ENCODE data around the gene RAB43. TPM values are rescaled to one million over a fixed set of nuclear protein-coding genes. Genes with fewer than 3 reads are reported as not detected.

The RAB43 gene
- total RNA-seq, 4 donors from 2014 or later, result 6.3 to 16.4 (median 9.9) TPM

GRCh38 chr3:129118745-129119144, 2.9 kb downstream of the RAB43 start:
- no peak for TF ChIP-seq CTCF (IDR thresholded peaks at IDR 0.05; ENCODE audit: low read depth)

- no peak for TF ChIP-seq CTCF (IDR thresholded peaks at IDR 0.05; ENCODE audit: low read depth)
Measured at GRCh38 chr3:129117134-129117533, 4.5 kb downstream of the RAB43 start.

- TF ChIP-seq CTCF (IDR thresholded peaks at IDR 0.05; ENCODE audit: low read depth), result no peak
Measured at GRCh38 chr3:129116482-129116946, 5.1 kb downstream of the RAB43 start.

GRCh38 chr3:129114455-129114854, 7.1 kb downstream of the RAB43 start:
- no peak for TF ChIP-seq CTCF (IDR thresholded peaks at IDR 0.05; ENCODE audit: low read depth)

GRCh38 chr3:129112308-129113052, 9.1 kb downstream of the RAB43 start:
- TF ChIP-seq CTCF (IDR thresholded peaks at IDR 0.05; ENCODE audit: low read depth), result no peak

- no peak for TF ChIP-seq CTCF (IDR thresholded peaks at IDR 0.05; ENCODE audit: low read depth)
Measured at GRCh38 chr3:129107793-129108192, 13.8 kb downstream of the RAB43 start.

GRCh38 chr3:129106866-129107565, 14.6 kb downstream of the RAB43 start:
- TF ChIP-seq CTCF (IDR thresholded peaks at IDR 0.05; ENCODE audit: low read depth), result no peak
